Osteocyte (in vitro differentiated cells): ENCODE data around the gene ELF5. TPM values are rescaled to one million over a fixed set of nuclear protein-coding genes. Genes with fewer than 3 reads are reported as not detected.

Experiments
- DNase-seq: peaks from one replicate; pipeline ENCODE4 v3.0.0; 2021; ENCODE audit warnings: mixed read lengths; ENCODE audit not compliant: unreplicated experiment; ENCODE audit errors: extremely low spot score
- H3K27ac Mint-ChIP-seq: one replicate; pipeline ENCODE4 v1.8.0; 2021; ENCODE audit warnings: mild to moderate bottlenecking, mixed read lengths; ENCODE audit not compliant: unreplicated experiment
- H3K27me3 Mint-ChIP-seq: one replicate; pipeline ENCODE4 v1.8.0; 2021; ENCODE audit warnings: mixed read lengths; ENCODE audit not compliant: unreplicated experiment
- H3K36me3 Mint-ChIP-seq: one replicate; pipeline ENCODE4 v1.8.0; 2021; ENCODE audit warnings: mixed read lengths; ENCODE audit not compliant: unreplicated experiment
- H3K4me1 Mint-ChIP-seq: one replicate; pipeline ENCODE4 v1.8.0; 2021; ENCODE audit warnings: mixed read lengths; ENCODE audit not compliant: unreplicated experiment
- H3K4me3 Mint-ChIP-seq: one replicate; pipeline ENCODE4 v1.8.0; 2021; ENCODE audit warnings: mild to moderate bottlenecking, moderate library complexity, mixed read lengths; ENCODE audit not compliant: unreplicated experiment
- H3K9me3 Mint-ChIP-seq: one replicate; pipeline ENCODE4 v1.8.0; 2021; ENCODE audit warnings: mixed read lengths; ENCODE audit not compliant: unreplicated experiment
- CTCF ChIP-seq: fragments of 200-600 bp; sonication (generic); IDR thresholded peaks from 2 replicates; pipeline ENCODE4 v1.5.0; 2021; ENCODE audit warnings: antibody characterized with exemption, mild to moderate bottlenecking, moderate library complexity
- total RNA-seq: library from RNA; stranded (reverse); gene quantifications from 2 replicates; pipeline ENCODE4 v1.2.1, GENCODE V29; 2021

ELF5 gene
- total RNA-seq, 1 donor from 2014 or later = not detected

- peaks cover 7% of the 10 kb centered on the region for H3K27me3 Mint-ChIP-seq
- TF ChIP-seq CTCF = no peak
- H3K36me3 Mint-ChIP-seq = no peaks in the 10 kb centered on the region
- no peaks in the 10 kb centered on the region for H3K9me3 Mint-ChIP-seq
- no peak for DNase-seq
- H3K4me1 Mint-ChIP-seq = peaks cover 9% of the 10 kb centered on the region
- H3K4me3 Mint-ChIP-seq = no peak overlapping the region
- H3K27ac Mint-ChIP-seq = no peak overlapping the region
Observed at GRCh38 chr11:34502949-34503348, 10.6 kb downstream of the ELF5 start.

GRCh38 chr11:34501949-34502348 lies 11.6 kb downstream of the ELF5 start:
- Mint-ChIP-seq H3K9me3 (no peaks in the 10 kb centered on the region), H3K4me3 (no peak overlapping the region), H3K4me1 (peaks cover 9% of the 10 kb centered on the region), H3K36me3 (no peaks in the 10 kb centered on the region), H3K27ac (no peak overlapping the region), H3K27me3 (peaks cover 7% of the 10 kb centered on the region)
- no peak for TF ChIP-seq CTCF
- DNase-seq = no peak

- Mint-ChIP-seq H3K27me3 (peaks cover 7% of the 10 kb centered on the region), H3K36me3 (no peaks in the 10 kb centered on the region), H3K27ac (no peak overlapping the region), H3K9me3 (no peaks in the 10 kb centered on the region), H3K4me3 (no peak overlapping the region), H3K4me1 (peaks cover 9% of the 10 kb centered on the region)
- DNase-seq = no peak
- no peak for TF ChIP-seq CTCF
Observed at GRCh38 chr11:34501500-34501899, 12.1 kb downstream of the ELF5 start.

- H3K4me3 Mint-ChIP-seq = no peak overlapping the region
Observed at GRCh38 chr11:34499719-34500500, 13.7 kb downstream of the ELF5 start.

More at GRCh38 chr11:34499719-34500500, 13.7 kb downstream of the ELF5 start:
- no peak overlapping the region for H3K27ac Mint-ChIP-seq
- H3K4me1 Mint-ChIP-seq = peaks cover 9% of the 10 kb centered on the region
- H3K9me3 Mint-ChIP-seq = no peaks in the 10 kb centered on the region
- H3K36me3 Mint-ChIP-seq = no peaks in the 10 kb centered on the region
- TF ChIP-seq CTCF = no peak
- DNase-seq = no peak
- H3K27me3 Mint-ChIP-seq = peaks cover 9% of the 10 kb centered on the region
